ENCODE results near the gene UROC1. TPM values are rescaled to one million over a fixed set of nuclear protein-coding genes. Genes with fewer than 3 reads are reported as not detected.

The UROC1 gene
- total RNA-seq, 1 donor from 2014 or later = not detected

- no peaks in the 10 kb centered on the region for H3K9me3 Mint-ChIP-seq
- H3K36me3 Mint-ChIP-seq = no peaks in the 10 kb centered on the region
- H3K27me3 Mint-ChIP-seq (ENCODE audit: low read depth) = peaks cover 23% of the 10 kb centered on the region
- no peaks in the 10 kb centered on the region for H3K4me1 Mint-ChIP-seq
- DNase-seq (ENCODE audit: low spot score in 2 of 2, unreplicated experiment in 2 of 2) = no peak
- no peak overlapping the region for H3K4me3 Mint-ChIP-seq
- no peak for TF ChIP-seq CTCF (IDR thresholded peaks at IDR 0.05; ENCODE audit: unreplicated experiment)
- no peak overlapping the region for H3K27ac Mint-ChIP-seq
Measured at GRCh38 chr3:126501736-126502135, 15.8 kb downstream of the UROC1 start.

GRCh38 chr3:126501054-126501453, 16.5 kb downstream of the UROC1 start:
- no peak for TF ChIP-seq CTCF (IDR thresholded peaks at IDR 0.05; ENCODE audit: unreplicated experiment)
- Mint-ChIP-seq H3K4me1 (no peaks in the 10 kb centered on the region), H3K36me3 (no peaks in the 10 kb centered on the region), H3K9me3 (no peaks in the 10 kb centered on the region), H3K27me3 (ENCODE audit: low read depth) (peaks cover 20% of the 10 kb centered on the region), H3K27ac (no peak overlapping the region), H3K4me3 (no peak overlapping the region)
- DNase-seq (ENCODE audit: low spot score in 2 of 2, unreplicated experiment in 2 of 2) = no peak

DNA sequence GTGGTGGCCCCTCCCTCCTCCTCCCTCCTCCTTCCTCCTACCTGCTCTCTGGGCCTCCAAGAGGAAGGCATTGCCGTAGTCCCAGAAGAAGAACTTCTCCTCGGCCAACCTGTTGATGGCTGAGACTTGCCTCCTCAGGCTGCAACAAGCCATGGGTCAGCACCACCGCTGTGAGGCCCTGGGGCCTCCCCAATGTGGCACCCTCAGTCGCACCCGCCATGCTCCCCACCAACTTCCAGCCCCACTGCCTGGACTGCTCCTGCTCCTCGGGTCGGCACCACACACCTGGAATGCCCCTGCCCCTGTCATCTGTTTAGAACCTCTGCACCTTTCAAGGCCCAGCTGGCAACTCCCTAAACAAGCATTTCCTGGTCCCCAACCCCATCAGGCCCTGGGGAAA, 17.6 kb downstream of the UROC1 start:
- H3K27ac Mint-ChIP-seq = no peak overlapping the region
- H3K36me3 Mint-ChIP-seq = no peaks in the 10 kb centered on the region
- H3K4me3 Mint-ChIP-seq = no peak overlapping the region

GRCh38 chr3:126499401-126499800, 18.2 kb downstream of the UROC1 start:
- no peaks in the 10 kb centered on the region for H3K36me3 Mint-ChIP-seq
- TF ChIP-seq CTCF (IDR thresholded peaks at IDR 0.05; ENCODE audit: unreplicated experiment) = no peak
- no peak overlapping the region for H3K4me3 Mint-ChIP-seq
- H3K9me3 Mint-ChIP-seq = no peaks in the 10 kb centered on the region
- H3K27me3 Mint-ChIP-seq (ENCODE audit: low read depth) = peaks cover 7% of the 10 kb centered on the region
- no peak for DNase-seq (ENCODE audit: low spot score in 2 of 2, unreplicated experiment in 2 of 2)
- no peaks in the 10 kb centered on the region for H3K4me1 Mint-ChIP-seq
- H3K27ac Mint-ChIP-seq = no peak overlapping the region

More for the DNA sequence above, 17.6 kb downstream of the UROC1 start:
- Mint-ChIP-seq H3K9me3 (no peaks in the 10 kb centered on the region), H3K4me1 (no peaks in the 10 kb centered on the region), H3K27me3 (ENCODE audit: low read depth) (peaks cover 14% of the 10 kb centered on the region)
- DNase-seq (ENCODE audit: low spot score in 2 of 2, unreplicated experiment in 2 of 2) = no peak
- TF ChIP-seq CTCF (IDR thresholded peaks at IDR 0.05; ENCODE audit: unreplicated experiment) = no peak

DNA sequence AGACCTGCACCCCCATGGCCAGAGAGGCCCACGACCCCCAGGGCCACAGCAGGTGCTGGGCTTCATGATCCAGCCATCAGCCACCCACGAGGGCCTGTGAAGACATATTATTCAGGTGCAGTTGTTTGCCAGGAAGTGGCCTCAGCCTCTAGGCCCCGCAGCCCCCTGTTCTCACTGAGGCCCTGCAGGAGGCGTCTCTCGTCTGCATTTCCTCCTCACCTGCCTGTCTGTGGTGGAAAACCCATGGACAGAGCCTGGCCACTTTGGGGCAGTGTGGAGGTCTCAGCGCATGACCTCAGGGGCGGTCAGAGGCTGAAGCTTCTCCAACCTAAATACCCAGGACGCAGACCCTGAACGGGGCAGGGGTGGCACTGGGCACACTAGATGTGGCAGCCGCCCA, 18.6 kb downstream of the UROC1 start:
- Mint-ChIP-seq H3K27me3 (ENCODE audit: low read depth) (peaks cover 3% of the 10 kb centered on the region), H3K36me3 (no peaks in the 10 kb centered on the region), H3K4me3 (no peak overlapping the region), H3K27ac (no peak overlapping the region), H3K9me3 (no peaks in the 10 kb centered on the region), H3K4me1 (no peaks in the 10 kb centered on the region)
- no peak for TF ChIP-seq CTCF (IDR thresholded peaks at IDR 0.05; ENCODE audit: unreplicated experiment)
- no peak for DNase-seq (ENCODE audit: low spot score in 2 of 2, unreplicated experiment in 2 of 2)

- no peak for DNase-seq (ENCODE audit: low spot score in 2 of 2, unreplicated experiment in 2 of 2)
- H3K4me3 Mint-ChIP-seq = no peak overlapping the region
- no peak for TF ChIP-seq CTCF (IDR thresholded peaks at IDR 0.05; ENCODE audit: unreplicated experiment)
- no peaks in the 10 kb centered on the region for H3K9me3 Mint-ChIP-seq
- no peak overlapping the region for H3K27ac Mint-ChIP-seq
- H3K36me3 Mint-ChIP-seq = no peaks in the 10 kb centered on the region
- H3K27me3 Mint-ChIP-seq (ENCODE audit: low read depth) = peaks cover 2% of the 10 kb centered on the region
- H3K4me1 Mint-ChIP-seq = no peaks in the 10 kb centered on the region
Measured at GRCh38 chr3:126498461-126498860, 19.1 kb downstream of the UROC1 start.
